ENCODE results near the gene GLB1L3. TPM values are rescaled to one million over a fixed set of nuclear protein-coding genes. Genes with fewer than 3 reads are reported as not detected.

The GLB1L3 gene
- total RNA-seq, 1 experiment from 2014 or later: not detected

DNA sequence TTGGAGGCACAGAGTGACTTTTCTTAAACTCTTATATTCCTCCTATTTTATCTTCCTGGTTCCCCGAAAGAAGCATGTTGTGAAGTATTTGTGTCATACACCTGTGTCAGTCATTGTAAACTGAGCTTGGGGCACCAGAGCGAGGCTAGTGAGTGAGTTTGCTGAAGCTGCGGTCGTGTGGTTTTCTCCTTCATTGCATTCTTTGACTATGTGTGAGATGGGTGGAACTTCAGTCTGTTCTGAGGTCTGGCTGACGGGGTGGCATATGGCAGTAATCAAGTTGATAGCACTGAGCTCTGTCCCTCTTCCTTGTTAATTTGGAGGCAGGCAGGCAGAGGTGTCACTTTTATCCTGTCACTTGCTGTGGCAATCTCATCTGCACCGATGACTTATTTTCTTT, 47.6 kb upstream of the GLB1L3 start:
- Histone ChIP-seq H3K27me3 (replicated peaks; ENCODE audit: control insufficient read depth, insufficient read depth, low read length) (no peaks in the 10 kb centered on the region), H3K36me3 (ENCODE audit: control insufficient read depth, insufficient read depth, low read length) (0 out of 2 replicates have a peak, but pooled peaks cover 1% of the 10 kb centered on the region), H3K4me3 (ENCODE audit: low read depth, low read length) (no peak overlapping the region), H3K4me1 (peaks cover 7% of the 10 kb centered on the region), H3K9me3 (no peaks in the 10 kb centered on the region)
- H3K9me3 Mint-ChIP-seq (ENCODE audit: unreplicated experiment): no peaks in the 10 kb centered on the region
- H3K36me3 Mint-ChIP-seq (ENCODE audit: insufficient read depth, unreplicated experiment): peaks cover 7% of the 10 kb centered on the region
- ChIA-PET CTCF (interaction anchor here (1.0 to 1.2 kb wide), 2 partner anchors 16 to 20 kb away, joined by 3 read pairs; no protein-coding TSS in a partner anchor), POLR2A (no interaction called here)
- DNase-seq: no peak
- intact Hi-C loops (cut with micrococcal nuclease; ENCODE audit: unreplicated experiment): no loop called here
- TF ChIP-seq, protein P1, sequence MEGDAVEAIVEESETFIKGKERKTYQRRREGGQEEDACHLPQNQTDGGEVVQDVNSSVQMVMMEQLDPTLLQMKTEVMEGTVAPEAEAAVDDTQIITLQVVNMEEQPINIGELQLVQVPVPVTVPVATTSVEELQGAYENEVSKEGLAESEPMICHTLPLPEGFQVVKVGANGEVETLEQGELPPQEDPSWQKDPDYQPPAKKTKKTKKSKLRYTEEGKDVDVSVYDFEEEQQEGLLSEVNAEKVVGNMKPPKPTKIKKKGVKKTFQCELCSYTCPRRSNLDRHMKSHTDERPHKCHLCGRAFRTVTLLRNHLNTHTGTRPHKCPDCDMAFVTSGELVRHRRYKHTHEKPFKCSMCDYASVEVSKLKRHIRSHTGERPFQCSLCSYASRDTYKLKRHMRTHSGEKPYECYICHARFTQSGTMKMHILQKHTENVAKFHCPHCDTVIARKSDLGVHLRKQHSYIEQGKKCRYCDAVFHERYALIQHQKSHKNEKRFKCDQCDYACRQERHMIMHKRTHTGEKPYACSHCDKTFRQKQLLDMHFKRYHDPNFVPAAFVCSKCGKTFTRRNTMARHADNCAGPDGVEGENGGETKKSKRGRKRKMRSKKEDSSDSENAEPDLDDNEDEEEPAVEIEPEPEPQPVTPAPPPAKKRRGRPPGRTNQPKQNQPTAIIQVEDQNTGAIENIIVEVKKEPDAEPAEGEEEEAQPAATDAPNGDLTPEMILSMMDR (IDR thresholded peaks at IDR 0.05; ENCODE audit: insufficient read depth in 1 of 2, low read depth in 1 of 2, low read length in 1 of 2, severe bottlenecking in 1 of 2, unreplicated experiment in 1 of 2): no peak
- H3K4me3 Mint-ChIP-seq (ENCODE audit: unreplicated experiment): no peak overlapping the region
- no TSS peak for BruUV-seq (replicated peaks)
- H3K4me1 Mint-ChIP-seq (ENCODE audit: low read depth, unreplicated experiment): peaks cover 15% of the 10 kb centered on the region
- H3K27ac Mint-ChIP-seq (ENCODE audit: unreplicated experiment): no peak overlapping the region
- no peaks in the 10 kb centered on the region for H3K27me3 Mint-ChIP-seq (ENCODE audit: insufficient read depth, unreplicated experiment)

DNA sequence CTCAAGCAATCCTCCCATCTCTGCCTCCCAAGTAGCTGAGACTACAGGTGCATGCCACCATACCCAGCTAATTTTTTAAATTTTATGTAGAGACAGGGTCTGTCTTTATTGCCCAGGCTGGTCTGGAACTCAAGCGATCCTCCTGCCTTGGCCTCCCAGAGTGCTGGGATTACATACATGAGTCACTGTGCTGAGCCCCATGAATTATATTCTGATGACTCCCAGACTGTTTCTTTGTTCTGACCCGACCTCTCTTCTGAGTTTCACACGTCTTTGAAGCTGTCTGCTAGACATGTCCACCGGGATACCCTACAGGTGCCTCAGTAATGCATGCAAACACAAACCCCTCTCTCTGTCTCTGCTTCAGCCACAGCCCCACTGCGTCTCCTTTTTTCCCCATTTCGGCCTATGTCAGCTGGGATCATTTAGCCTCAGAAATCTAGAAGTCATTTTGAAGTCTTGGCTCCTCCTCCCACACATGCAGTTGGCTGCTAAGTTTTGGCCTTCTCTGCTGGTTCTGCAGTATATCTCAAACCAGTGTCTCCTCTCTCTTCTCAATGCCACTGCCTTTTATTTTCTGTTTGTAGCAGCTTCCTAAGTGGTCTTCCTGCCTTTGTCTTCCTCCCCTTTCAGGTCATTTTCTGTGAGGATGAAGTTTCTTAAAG, 46.9 kb upstream of the GLB1L3 start:
- H3K4me3 Mint-ChIP-seq (ENCODE audit: unreplicated experiment): no peak overlapping the region
- DNase-seq: no peak
- H3K36me3 Mint-ChIP-seq (ENCODE audit: insufficient read depth, unreplicated experiment): peaks cover 2% of the 10 kb centered on the region
- no TSS peak for BruUV-seq (replicated peaks)
- peaks cover 15% of the 10 kb centered on the region for H3K4me1 Mint-ChIP-seq (ENCODE audit: low read depth, unreplicated experiment)
- H3K4me1 ChIP-seq: peaks cover 7% of the 10 kb centered on the region
- peak overlapping the region; percentile 1 for H3K27ac Mint-ChIP-seq (ENCODE audit: unreplicated experiment)
- no peaks in the 10 kb centered on the region for H3K9me3 Mint-ChIP-seq (ENCODE audit: unreplicated experiment)
- intact Hi-C loops (cut with micrococcal nuclease; ENCODE audit: unreplicated experiment): no loop called here
- CTCF ChIA-PET: interaction anchor here (1.0 to 1.2 kb wide), 2 partner anchors 15 to 19 kb away, joined by 3 read pairs; no protein-coding TSS in a partner anchor
- H3K27me3 Mint-ChIP-seq (ENCODE audit: insufficient read depth, unreplicated experiment): no peaks in the 10 kb centered on the region
- TF ChIP-seq, protein P1 (IDR thresholded peaks at IDR 0.05; ENCODE audit: insufficient read depth in 1 of 2, low read depth in 1 of 2, low read length in 1 of 2, severe bottlenecking in 1 of 2, unreplicated experiment in 1 of 2): no peak
- no peak overlapping the region for H3K4me3 ChIP-seq (ENCODE audit: low read depth, low read length)
- POLR2A ChIA-PET: no interaction called here
- H3K9me3 ChIP-seq: no peaks in the 10 kb centered on the region
- H3K27me3 ChIP-seq (replicated peaks; ENCODE audit: control insufficient read depth, insufficient read depth, low read length): no peaks in the 10 kb centered on the region
- H3K36me3 ChIP-seq (ENCODE audit: control insufficient read depth, insufficient read depth, low read length): 0 out of 2 replicates have a peak, but pooled peaks cover 1% of the 10 kb centered on the region

DNA sequence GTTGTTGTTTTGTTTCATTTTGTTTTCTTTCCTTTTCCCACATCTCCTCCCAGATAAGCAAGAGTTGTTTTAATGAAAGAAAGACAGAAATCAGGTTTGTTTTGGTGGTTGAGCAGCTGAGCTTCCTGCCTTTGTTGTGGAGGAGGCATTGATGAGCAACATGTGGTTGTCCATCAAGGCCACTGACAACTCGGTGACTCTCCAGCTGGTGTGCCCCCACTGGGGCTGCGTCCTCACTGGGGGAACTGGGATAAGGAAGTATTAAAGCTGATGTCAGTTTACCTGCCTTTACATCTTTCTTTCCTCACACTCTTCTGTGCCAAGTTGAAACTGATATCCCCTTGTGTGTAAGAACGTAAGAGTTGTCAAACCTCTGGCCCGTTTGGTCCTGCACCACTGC, 45.8 kb upstream of the GLB1L3 start:
- no peaks in the 10 kb centered on the region for H3K9me3 Mint-ChIP-seq (ENCODE audit: unreplicated experiment)
- Histone ChIP-seq H3K27me3 (replicated peaks; ENCODE audit: control insufficient read depth, insufficient read depth, low read length) (no peaks in the 10 kb centered on the region), H3K4me3 (ENCODE audit: low read depth, low read length) (no peak overlapping the region), H3K9me3 (no peaks in the 10 kb centered on the region), H3K4me1 (peaks cover 7% of the 10 kb centered on the region), H3K36me3 (ENCODE audit: control insufficient read depth, insufficient read depth, low read length) (0 out of 2 replicates have a peak, but pooled peaks cover 1% of the 10 kb centered on the region)
- intact Hi-C loops (cut with micrococcal nuclease; ENCODE audit: unreplicated experiment): no loop called here
- no peak overlapping the region for H3K4me3 Mint-ChIP-seq (ENCODE audit: unreplicated experiment)
- TF ChIP-seq, protein P1 (IDR thresholded peaks at IDR 0.05; ENCODE audit: insufficient read depth in 1 of 2, low read depth in 1 of 2, low read length in 1 of 2, severe bottlenecking in 1 of 2, unreplicated experiment in 1 of 2): no peak
- H3K27me3 Mint-ChIP-seq (ENCODE audit: insufficient read depth, unreplicated experiment): no peaks in the 10 kb centered on the region
- no TSS peak for BruUV-seq (replicated peaks)
- ChIA-PET CTCF (no interaction called here), POLR2A (no interaction called here)
- H3K36me3 Mint-ChIP-seq (ENCODE audit: insufficient read depth, unreplicated experiment): no peaks in the 10 kb centered on the region
- no peak for DNase-seq
- no peak overlapping the region for H3K27ac Mint-ChIP-seq (ENCODE audit: unreplicated experiment)
- peaks cover 15% of the 10 kb centered on the region for H3K4me1 Mint-ChIP-seq (ENCODE audit: low read depth, unreplicated experiment)

All from Caco-2 (cell line).